ENCODE results near the gene BNC2. TPM values are rescaled to one million over a fixed set of nuclear protein-coding genes. Genes with fewer than 3 reads are reported as not detected.

Gene BNC2
- total and polyA plus RNA-seq, 8 donors, result 0.28 to 7.6 (median 0.99) TPM

- ATAC-seq (no peak), FAIRE-seq (no peak), DNase-seq (no peak)
- no peaks in the 10 kb centered on the region for H3K36me3 ChIP-seq
- H3K4me1 ChIP-seq, result no peaks in the 10 kb centered on the region
- H3K27ac ChIP-seq, result no peak overlapping the region
- H3K4me3 ChIP-seq, result no peak overlapping the region
- intact Hi-C loops (cut with DNase I), result no loop called here
- 60 to 76% methylated on average over 4 of the region's 4 CpGs for WGBS, 2 donors
- no peaks in the 10 kb centered on the region for H3K27me3 ChIP-seq
- no peak for TF ChIP-seq CTCF (IDR thresholded peaks at IDR 0.05)
- H3K9me3 ChIP-seq, result no peaks in the 10 kb centered on the region
Measured at GRCh38 chr9:16585591-16585990, 284.9 kb downstream of the BNC2 start.

GRCh38 chr9:16579872-16580432, 290.5 kb downstream of the BNC2 start:
- Histone ChIP-seq H3K4me3 (no peak overlapping the region), H3K27ac (no peak overlapping the region), H3K9me3 (no peaks in the 10 kb centered on the region), H3K4me1 (no peaks in the 10 kb centered on the region), H3K36me3 (no peaks in the 10 kb centered on the region), H3K27me3 (no peaks in the 10 kb centered on the region)
- WGBS, 2 donors, result 66 to 77% methylated on average over 2 of the region's 2 CpGs
- DNase-seq (no peak), ATAC-seq (no peak), FAIRE-seq (no peak)
- intact Hi-C loops (cut with DNase I), result no loop called here
- no peak for TF ChIP-seq CTCF (IDR thresholded peaks at IDR 0.05)

- Histone ChIP-seq H3K36me3 (no peaks in the 10 kb centered on the region), H3K4me3 (no peak overlapping the region), H3K27me3 (no peaks in the 10 kb centered on the region), H3K27ac (no peak overlapping the region), H3K4me1 (peaks cover 0 to 9% (median 3%) of the 10 kb centered on the region in 3 donors), H3K9me3 (no peaks in the 10 kb centered on the region)
- 66 to 72% methylated on average over 3 of the region's 3 CpGs for WGBS, 2 donors
- DNase-seq (no peak), ATAC-seq (no peak), FAIRE-seq (no peak)
- intact Hi-C loops (cut with DNase I), result no loop called here
- TF ChIP-seq CTCF (IDR thresholded peaks at IDR 0.05), result no peak
Measured at GRCh38 chr9:16575986-16576245, 294.6 kb downstream of the BNC2 start.

- no peak for TF ChIP-seq CTCF (IDR thresholded peaks at IDR 0.05)
- Histone ChIP-seq H3K27me3 (peaks cover 0 to 4% (median 0%) of the 10 kb centered on the region in 4 donors), H3K4me1 (peaks cover 0 to 9% (median 3%) of the 10 kb centered on the region in 3 donors), H3K27ac (no peak overlapping the region), H3K36me3 (no peaks in the 10 kb centered on the region), H3K4me3 (no peak overlapping the region), H3K9me3 (no peaks in the 10 kb centered on the region)
- DNase-seq (no peak), ATAC-seq (no peak), FAIRE-seq (no peak)
- 54 to 65% methylated on average over 11 of the region's 11 CpGs for WGBS, 2 donors
- intact Hi-C loops (cut with DNase I), result no loop called here
Measured at GRCh38 chr9:16575142-16575985, 295.1 kb downstream of the BNC2 start.
